Neuronal stem cell (in vitro differentiated cells): ENCODE measurements around the gene PCLO.

Experiments
- DNase-seq: peaks from one replicate; pipeline ENCODE4 v3.0.0-alpha.2; 2013; ENCODE audit warnings: low spot score
- H2AFZ ChIP-seq: one replicate; pipeline ENCODE4 v1.6.1; 2013; ENCODE audit warnings: mild to moderate bottlenecking, low read length, inconsistent platforms
- H2AK5ac ChIP-seq: 2 replicates; pipeline ENCODE4 v1.6.1; 2013; ENCODE audit warnings: low read depth, mild to moderate bottlenecking, inconsistent platforms, low read length, moderate library complexity, mixed read lengths
- H2BK120ac ChIP-seq: 2 replicates; pipeline ENCODE4 v1.6.1; 2013; ENCODE audit warnings: low read depth, mild to moderate bottlenecking, inconsistent platforms, low read length, moderate library complexity, mixed read lengths
- H2BK12ac ChIP-seq: one replicate; pipeline ENCODE4 v1.6.1; 2013; ENCODE audit warnings: low read length, inconsistent platforms
- H2BK15ac ChIP-seq: 2 replicates; pipeline ENCODE4 v1.6.1; 2013; ENCODE audit warnings: mild to moderate bottlenecking, low read length, inconsistent platforms, mixed read lengths
- H2BK5ac ChIP-seq: one replicate; pipeline ENCODE4 v1.6.1; 2013; ENCODE audit warnings: inconsistent platforms, mild to moderate bottlenecking, low read length, moderate library complexity
- H3K14ac ChIP-seq: one replicate; pipeline ENCODE4 v1.6.1; 2013; ENCODE audit warnings: low read length, inconsistent platforms
- H3K18ac ChIP-seq: 2 replicates; pipeline ENCODE4 v1.6.1; 2013; ENCODE audit warnings: low read length, inconsistent platforms
- H3K23ac ChIP-seq: 2 replicates; pipeline ENCODE4 v1.6.1; 2013; ENCODE audit warnings: low read depth, mild to moderate bottlenecking, mixed read lengths, low read length, inconsistent platforms; ENCODE audit not compliant: poor library complexity
- H3K27ac ChIP-seq: replicated peaks from 3 replicates; pipeline ENCODE4 v1.5.1; 2013; ENCODE audit warnings: low read length, inconsistent platforms
- H3K27me3 ChIP-seq, 3 experiments: 2 replicates each; pipeline ENCODE4 v1.6.1; 2013; ENCODE audit warnings: low read length in 3 of 3, mild to moderate bottlenecking in 2 of 3, inconsistent platforms in 1 of 3, low read depth in 1 of 3, mixed read lengths in 1 of 3, moderate library complexity in 1 of 3; ENCODE audit not compliant: control insufficient read depth in 3 of 3, insufficient read depth in 3 of 3
- H3K36me3 ChIP-seq, 2 donors: replicated peaks in 1 of 2; 2 replicates each; pipeline ENCODE4 v1.6.1; 2013; ENCODE audit warnings: low read length in 2 of 2; ENCODE audit not compliant: control insufficient read depth in 2 of 2, insufficient read depth in 2 of 2
- H3K4ac ChIP-seq: 2 replicates; pipeline ENCODE4 v1.6.1; 2013; ENCODE audit warnings: inconsistent platforms, mild to moderate bottlenecking, low read length, moderate library complexity
- H3K4me1 ChIP-seq, 2 donors: 1 replicate in 1 of 2; 2 replicates in 1 of 2; pipeline ENCODE4 v1.6.1; 2013; ENCODE audit warnings: low read length in 2 of 2, low read depth in 1 of 2; ENCODE audit not compliant: control insufficient read depth in 2 of 2, insufficient read depth in 1 of 2
- H3K4me2 ChIP-seq: one replicate; pipeline ENCODE4 v1.6.1; 2013; ENCODE audit warnings: mild to moderate bottlenecking, low read length, inconsistent platforms; ENCODE audit not compliant: insufficient read depth, poor library complexity, severe bottlenecking
- H3K4me3 ChIP-seq, 2 donors: 2 replicates each; pipeline ENCODE4 v1.5.1; 2013; ENCODE audit warnings: low read length in 2 of 2, mild to moderate bottlenecking in 2 of 2, inconsistent platforms in 1 of 2, moderate library complexity in 1 of 2
- H3K79me1 ChIP-seq: one replicate; pipeline ENCODE4 v1.6.1; 2013; ENCODE audit warnings: low read depth, mild to moderate bottlenecking, inconsistent platforms, low read length, moderate library complexity
- H3K9ac ChIP-seq: one replicate; pipeline ENCODE4 v1.6.1; 2013; ENCODE audit warnings: mild to moderate bottlenecking, low read depth, low read length, inconsistent platforms; ENCODE audit not compliant: poor library complexity
- H3K9me3 ChIP-seq, 2 donors: replicated peaks in 1 of 2; 2 replicates each; pipeline versions ENCODE3 to v1.6.1; 2013; ENCODE audit warnings: low read length in 2 of 2, mild to moderate bottlenecking in 2 of 2, inconsistent platforms in 1 of 2, low read depth in 1 of 2, mixed read lengths in 1 of 2, moderate library complexity in 1 of 2; ENCODE audit not compliant: control insufficient read depth in 2 of 2, insufficient read depth in 1 of 2
- H4K8ac ChIP-seq: one replicate; pipeline ENCODE4 v1.6.1; 2013; ENCODE audit warnings: low read depth, mild to moderate bottlenecking, inconsistent platforms, low read length, moderate library complexity
- H4K91ac ChIP-seq: one replicate; pipeline ENCODE4 v1.6.1; 2013; ENCODE audit warnings: low read length, low read depth, mild to moderate bottlenecking, inconsistent platforms; ENCODE audit not compliant: poor library complexity
- whole genome bisulfite sequencing, 2 donors: extraction: QIAGEN DNeasy Blood & Tissue Kit; methylation state at CpG; one replicate each; pipeline ENCODE4 v1.1.7; 2013; ENCODE audit warnings: missing lambda C conversion rate in 2 of 2, mixed read lengths in 1 of 2; ENCODE audit not compliant: insufficient read length in 2 of 2, insufficient replicate concordance in 1 of 2; ENCODE audit errors: extremely low coverage in 2 of 2; 5-methylcytosine and 5-hydroxymethylcytosine counted together

PCLO gene

DNA sequence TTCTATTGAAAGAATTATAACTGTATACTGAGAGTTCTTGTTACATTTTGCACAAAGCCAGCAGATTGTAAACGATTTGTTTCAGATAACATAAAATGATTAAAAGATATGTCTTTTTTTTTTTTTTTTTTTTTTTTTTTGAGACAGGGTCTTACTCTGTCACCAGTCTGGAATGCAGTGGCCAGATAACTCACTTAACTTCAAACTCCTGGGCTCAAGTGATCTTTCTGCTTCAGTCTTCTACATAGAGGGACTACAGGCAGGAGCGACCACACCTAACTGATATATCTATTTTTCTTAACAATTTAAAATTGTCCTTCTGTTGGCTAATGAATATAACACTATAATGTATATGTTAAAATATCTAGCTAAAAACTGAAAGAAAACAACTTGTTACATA lies 401.9 kb downstream of the PCLO start:
- Histone ChIP-seq H3K4ac (no peak overlapping the region), H2AFZ (no peak overlapping the region), H3K9me3 (no peaks in the 10 kb centered on the region), H3K14ac (no peak overlapping the region), H2BK12ac (no peak overlapping the region), H3K18ac (no peak overlapping the region), H2BK5ac (no peak overlapping the region), H3K9ac (no peak overlapping the region), H3K4me1 (peaks cover 0 to under 1% of the 10 kb centered on the region in 2 donors), H3K27me3 (no peaks in the 10 kb centered on the region), H3K23ac (no peak overlapping the region), H4K91ac (no peak overlapping the region), H2BK120ac (no peak overlapping the region), H4K8ac (no peak overlapping the region), H2AK5ac (no peak overlapping the region), H3K4me2 (no peak overlapping the region), H3K27ac (no peak overlapping the region), H3K4me3 (no peak overlapping the region), H3K79me1 (no peaks in the 10 kb centered on the region), H2BK15ac (no peak overlapping the region), H3K36me3 (no peaks in the 10 kb centered on the region)
- no CpG with 5 or more reads among the region's 2 CpGs for WGBS, 2 donors
- no peak for DNase-seq

DNA sequence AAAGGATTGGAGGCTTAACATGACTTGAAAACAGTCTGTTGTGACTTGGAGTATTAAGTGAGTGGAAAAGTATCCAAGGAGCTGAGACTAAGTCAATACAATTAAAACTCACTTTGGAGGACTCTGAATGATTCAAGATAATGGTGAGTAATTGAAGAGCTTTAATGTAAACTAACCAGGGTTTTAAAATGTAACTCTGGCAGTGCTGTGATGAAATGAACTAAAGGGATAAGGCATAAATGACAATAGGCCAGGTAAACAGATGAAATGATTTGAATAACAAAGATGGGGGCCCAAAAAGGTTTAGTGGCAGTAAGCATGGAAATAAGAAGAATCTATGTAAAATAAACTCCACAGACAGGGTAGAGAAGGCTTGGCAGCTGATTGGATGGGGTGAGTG lies 402.6 kb downstream of the PCLO start:
- H2AK5ac ChIP-seq, result no peak overlapping the region
- H3K9me3 ChIP-seq, result no peaks in the 10 kb centered on the region
- H3K9ac ChIP-seq, result no peak overlapping the region
- no peak overlapping the region for H3K18ac ChIP-seq
- no peak overlapping the region for H3K4ac ChIP-seq
- H3K27me3 ChIP-seq, result no peaks in the 10 kb centered on the region
- H3K14ac ChIP-seq, result no peak overlapping the region
- no peak overlapping the region for H2BK5ac ChIP-seq
- no peak overlapping the region for H3K4me2 ChIP-seq
- H4K8ac ChIP-seq, result no peak overlapping the region
- H3K4me3 ChIP-seq, result no peak overlapping the region
- H4K91ac ChIP-seq, result no peak overlapping the region
- H2BK120ac ChIP-seq, result no peak overlapping the region
- no peak overlapping the region for H2BK12ac ChIP-seq
- H2BK15ac ChIP-seq, result no peak overlapping the region
- H3K23ac ChIP-seq, result no peak overlapping the region
- H3K27ac ChIP-seq, result no peak overlapping the region
- H3K79me1 ChIP-seq, result no peaks in the 10 kb centered on the region
- H3K36me3 ChIP-seq, result no peaks in the 10 kb centered on the region
- H3K4me1 ChIP-seq, result peaks cover 2 to 3% of the 10 kb centered on the region in 2 donors
- no peak overlapping the region for H2AFZ ChIP-seq
- DNase-seq, result no peak

DNA sequence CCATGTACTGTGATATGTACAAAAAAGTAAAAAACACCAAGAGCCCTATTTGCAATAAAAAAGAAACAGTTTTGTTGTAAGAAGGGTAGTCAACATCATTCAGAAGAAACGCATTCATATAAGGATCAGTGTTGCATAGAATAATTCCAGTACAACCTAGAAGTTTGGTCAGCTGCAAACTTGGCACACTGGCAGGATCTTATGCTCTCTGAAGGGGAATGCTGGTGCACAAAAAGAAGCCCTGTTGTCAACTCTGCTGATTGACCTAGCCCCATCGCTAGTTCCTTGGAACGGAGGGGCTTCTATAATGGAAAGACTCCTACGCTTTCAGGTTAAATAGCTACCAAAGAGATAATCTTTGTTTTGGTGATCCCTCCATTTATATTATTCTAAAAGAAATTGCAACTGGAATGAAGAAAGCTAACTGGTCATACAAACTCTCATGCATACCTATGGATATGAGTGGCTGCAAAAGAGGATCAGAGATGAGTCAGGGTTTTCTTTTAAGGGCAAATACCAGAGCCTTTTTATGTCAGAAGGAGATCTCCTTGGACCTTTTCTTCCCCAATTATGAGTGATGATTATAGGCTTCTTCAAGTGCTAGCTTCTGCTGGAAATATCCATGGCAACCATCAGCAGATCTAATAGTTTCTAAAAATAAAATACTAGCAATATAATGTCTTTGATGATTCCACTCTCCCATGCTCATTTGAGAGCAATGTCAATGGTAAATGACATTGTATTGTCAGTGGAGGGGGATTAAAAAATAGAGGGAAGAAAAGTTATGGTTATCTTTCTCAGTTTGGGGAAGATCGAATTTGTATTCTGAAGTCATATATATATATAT lies 406.8 kb downstream of the PCLO start:
- Histone ChIP-seq H3K4ac (no peak overlapping the region), H3K9me3 (no peaks in the 10 kb centered on the region), H3K9ac (no peak overlapping the region), H3K14ac (no peak overlapping the region), H2AK5ac (no peak overlapping the region), H3K36me3 (no peaks in the 10 kb centered on the region), H2BK120ac (no peak overlapping the region), H2BK5ac (no peak overlapping the region), H3K27ac (no peak overlapping the region), H3K23ac (no peak overlapping the region), H4K8ac (no peak overlapping the region), H2BK12ac (no peak overlapping the region), H3K27me3 (no peaks in the 10 kb centered on the region), H3K18ac (no peak overlapping the region), H4K91ac (no peak overlapping the region), H3K79me1 (no peaks in the 10 kb centered on the region), H2AFZ (no peak overlapping the region), H2BK15ac (no peak overlapping the region), H3K4me3 (no peak overlapping the region), H3K4me1 (peaks cover 2 to 3% of the 10 kb centered on the region in 2 donors), H3K4me2 (no peak overlapping the region)
- WGBS, 2 donors, result no CpG with 5 or more reads among the region's 5 CpGs
- no peak for DNase-seq

DNA sequence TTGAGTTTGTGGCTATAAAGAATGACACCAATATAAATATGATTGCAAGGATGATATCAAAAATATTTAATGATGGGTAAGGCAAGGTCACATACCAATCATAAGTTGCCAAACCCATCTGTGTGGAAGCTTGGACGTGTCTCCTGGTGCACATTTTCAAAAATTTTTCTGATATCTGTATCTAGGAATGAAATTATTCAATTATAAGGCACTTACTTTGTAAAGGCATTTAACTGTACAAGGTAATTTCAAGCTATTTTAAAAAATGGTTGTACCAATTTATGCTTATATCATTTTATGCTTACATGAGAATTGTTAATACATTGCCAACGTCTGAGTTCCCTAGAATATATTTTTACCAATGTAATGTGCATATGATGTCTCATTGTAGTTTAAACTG lies 412.7 kb downstream of the PCLO start:
- no peak overlapping the region for H3K4ac ChIP-seq
- H2BK15ac ChIP-seq, result no peak overlapping the region
- no peak overlapping the region for H3K4me3 ChIP-seq
- no peak overlapping the region for H3K9ac ChIP-seq
- DNase-seq, result no peak
- no peak overlapping the region for H4K91ac ChIP-seq
- H3K27me3 ChIP-seq, result peaks cover 0 to 4% (median 0%) of the 10 kb centered on the region in 3 experiments
- no peak overlapping the region for H2AFZ ChIP-seq
- H3K79me1 ChIP-seq, result no peaks in the 10 kb centered on the region
- H4K8ac ChIP-seq, result no peak overlapping the region
- H3K36me3 ChIP-seq, result no peaks in the 10 kb centered on the region
- peaks cover 3 to 4% of the 10 kb centered on the region in 2 donors for H3K4me1 ChIP-seq
- H2BK5ac ChIP-seq, result no peak overlapping the region
- no peak overlapping the region for H2BK120ac ChIP-seq
- WGBS, 2 donors, result no CpG with 5 or more reads among the region's 2 CpGs
- no peak overlapping the region for H2AK5ac ChIP-seq
- no peaks in the 10 kb centered on the region for H3K9me3 ChIP-seq
- H3K23ac ChIP-seq, result no peak overlapping the region
- no peak overlapping the region for H3K27ac ChIP-seq
- no peak overlapping the region for H3K14ac ChIP-seq
- no peak overlapping the region for H3K4me2 ChIP-seq
- H2BK12ac ChIP-seq, result no peak overlapping the region
- no peak overlapping the region for H3K18ac ChIP-seq
